Measurements from ENCODE around the gene SLC2A8. TPM values are rescaled to one million over a fixed set of nuclear protein-coding genes. Genes with fewer than 3 reads are reported as not detected.

SLC2A8 gene
- total RNA-seq, 5 donors from 2014 or later (not counting 1 experiment from before 2014, with no cell fraction given), result 1.4 to 6.2 (median 2.6) TPM

GRCh38 chr9:127437497-127438264, 40.7 kb downstream of the SLC2A8 start:
- Histone ChIP-seq H3K4me3 (ENCODE audit: control insufficient read depth in 1 of 2, extremely low read depth in 1 of 2, low read length in 1 of 2) (no peak overlapping the region), H3K27me3 (replicated peaks in 1 of 2; ENCODE audit: control insufficient read depth in 2 of 2, extremely low read depth in 1 of 2, insufficient read depth in 2 of 2, low read length in 1 of 2) (no peaks in the 10 kb centered on the region), H3K36me3 (ENCODE audit: control insufficient read depth in 2 of 2, extremely low read depth in 1 of 2, insufficient read depth in 1 of 2, low read length in 1 of 2) (peaks cover 12 to 86% of the 10 kb centered on the region in 2 donors), H3K27ac (ENCODE audit: low read length) (no peak overlapping the region), H3K4me1 (ENCODE audit: control insufficient read depth in 1 of 2, extremely low read depth in 1 of 2, insufficient read depth in 2 of 2, low read length in 2 of 2) (peaks cover 0 to 28% of the 10 kb centered on the region in 2 experiments), H3K9me3 (no peaks in the 10 kb centered on the region)
- Mint-ChIP-seq H3K4me3 (peak overlapping the region; percentile 23 to 39 (median 28)), H3K4me1 (peaks cover 9 to 16% (median 14%) of the 10 kb centered on the region in 3 donors), H3K9me3 (no peaks in the 10 kb centered on the region), H3K36me3 (peaks cover 63% of the 10 kb centered on the region), H3K27ac (peak overlapping the region; percentile 22 to 77), H3K27me3 (no peaks in the 10 kb centered on the region)
- 69% methylated on average over 5 of the region's 12 CpGs for WGBS (ENCODE audit: insufficient coverage)
- ChIA-PET CTCF (no interaction called here), POLR2A (interaction anchor here in 1 of 2 donors (0.6 to 0.7 kb wide), 2 partner anchors 13 to 363 kb away, joined by 3 to 7 read pairs; no protein-coding TSS in a partner anchor)
- ATAC-seq (replicated peaks in 1 of 4) (peak; percentile 77 to 93 (median 86)), DNase-seq (peak in 21 of 35 experiments; percentile 16 to 61 (median 28))

- no peaks in the 10 kb centered on the region for H3K9me3 Mint-ChIP-seq
These were observed 41.4 kb downstream of the SLC2A8 start for GRCh38 chr9:127438394-127438793.

GRCh38 chr9:127444283-127444920, 47.4 kb downstream of the SLC2A8 start:
- peaks cover 14 to 21% (median 20%) of the 10 kb centered on the region in 3 donors for H3K4me1 Mint-ChIP-seq
- no peaks in the 10 kb centered on the region for H3K27me3 Mint-ChIP-seq
- no peak for DNase-seq
- H3K4me3 Mint-ChIP-seq, result no peak overlapping the region
- Histone ChIP-seq H3K27ac (ENCODE audit: low read length) (no peak overlapping the region), H3K36me3 (ENCODE audit: control insufficient read depth in 2 of 2, extremely low read depth in 1 of 2, insufficient read depth in 1 of 2, low read length in 1 of 2) (peaks cover 11 to 85% of the 10 kb centered on the region in 2 donors), H3K4me3 (ENCODE audit: control insufficient read depth in 1 of 2, extremely low read depth in 1 of 2, low read length in 1 of 2) (no peak overlapping the region), H3K9me3 (no peaks in the 10 kb centered on the region), H3K4me1 (ENCODE audit: control insufficient read depth in 1 of 2, extremely low read depth in 1 of 2, insufficient read depth in 2 of 2, low read length in 2 of 2) (peaks cover 3 to 11% of the 10 kb centered on the region in 2 experiments), H3K27me3 (replicated peaks in 1 of 2; ENCODE audit: control insufficient read depth in 2 of 2, extremely low read depth in 1 of 2, insufficient read depth in 2 of 2, low read length in 1 of 2) (no peaks in the 10 kb centered on the region)
- no peak for ATAC-seq (replicated peaks in 1 of 4)
- POLR2A ChIA-PET, result no interaction called here
- H3K9me3 Mint-ChIP-seq, result no peaks in the 10 kb centered on the region
- H3K36me3 Mint-ChIP-seq, result peaks cover 71% of the 10 kb centered on the region
- H3K27ac Mint-ChIP-seq, result no peak overlapping the region
- CTCF ChIA-PET, result no interaction called here
- WGBS (ENCODE audit: insufficient coverage), result 93% methylated on average over 9 of the region's 17 CpGs

More at GRCh38 chr9:127438394-127438793, 41.4 kb downstream of the SLC2A8 start:
- peaks cover 9 to 16% (median 14%) of the 10 kb centered on the region in 3 donors for H3K4me1 Mint-ChIP-seq
- ChIA-PET POLR2A (interaction anchor here in 1 of 2 donors (0.6 kb wide), 1 partner anchor 14 kb away, joined by 3 read pairs; the partner anchor contains the start of gene ZNF79), CTCF (no interaction called here)
- H3K4me1 ChIP-seq (ENCODE audit: control insufficient read depth in 1 of 2, extremely low read depth in 1 of 2, insufficient read depth in 2 of 2, low read length in 2 of 2), result peaks cover 0 to 28% of the 10 kb centered on the region in 2 experiments
- no peak overlapping the region for H3K4me3 ChIP-seq (ENCODE audit: control insufficient read depth in 1 of 2, extremely low read depth in 1 of 2, low read length in 1 of 2)
- DNase-seq (no peak), ATAC-seq (replicated peaks in 1 of 4) (no peak)
- no peak overlapping the region for H3K27ac ChIP-seq (ENCODE audit: low read length)
- 97% methylated on average over 5 of the region's 9 CpGs for WGBS (ENCODE audit: insufficient coverage)
- H3K27ac Mint-ChIP-seq, result no peak overlapping the region
- H3K4me3 Mint-ChIP-seq, result no peak overlapping the region
- peaks cover 12 to 87% of the 10 kb centered on the region in 2 donors for H3K36me3 ChIP-seq (ENCODE audit: control insufficient read depth in 2 of 2, extremely low read depth in 1 of 2, insufficient read depth in 1 of 2, low read length in 1 of 2)
- no peaks in the 10 kb centered on the region for H3K9me3 ChIP-seq
- no peaks in the 10 kb centered on the region for H3K27me3 ChIP-seq (replicated peaks in 1 of 2; ENCODE audit: control insufficient read depth in 2 of 2, extremely low read depth in 1 of 2, insufficient read depth in 2 of 2, low read length in 1 of 2)
- H3K27me3 Mint-ChIP-seq, result no peaks in the 10 kb centered on the region
- H3K36me3 Mint-ChIP-seq, result peaks cover 60% of the 10 kb centered on the region

GRCh38 chr9:127444921-127445850, 48.2 kb downstream of the SLC2A8 start:
- POLR2A ChIA-PET, result interaction anchor here in 1 of 2 donors (0.5 kb wide), 1 partner anchor 13 kb away, joined by 6 read pairs; no protein-coding TSS in a partner anchor
- H3K27ac Mint-ChIP-seq, result peak overlapping the region in 1 of 2 donors; percentile 5
- no peak overlapping the region for H3K27ac ChIP-seq (ENCODE audit: low read length)

GRCh38 chr9:127445851-127446712, 49.1 kb downstream of the SLC2A8 start:
- H3K9me3 Mint-ChIP-seq, result no peaks in the 10 kb centered on the region
- POLR2A ChIA-PET, result no interaction called here
- Histone ChIP-seq H3K27me3 (replicated peaks in 1 of 2; ENCODE audit: control insufficient read depth in 2 of 2, extremely low read depth in 1 of 2, insufficient read depth in 2 of 2, low read length in 1 of 2) (no peaks in the 10 kb centered on the region), H3K4me3 (ENCODE audit: control insufficient read depth in 1 of 2, extremely low read depth in 1 of 2, low read length in 1 of 2) (no peak overlapping the region), H3K9me3 (no peaks in the 10 kb centered on the region), H3K4me1 (ENCODE audit: control insufficient read depth in 1 of 2, extremely low read depth in 1 of 2, insufficient read depth in 2 of 2, low read length in 2 of 2) (peaks cover 14 to 28% of the 10 kb centered on the region in 2 experiments), H3K36me3 (ENCODE audit: control insufficient read depth in 2 of 2, extremely low read depth in 1 of 2, insufficient read depth in 1 of 2, low read length in 1 of 2) (peaks cover 12 to 79% of the 10 kb centered on the region in 2 donors), H3K27ac (ENCODE audit: low read length) (no peak overlapping the region)
- peaks cover 69% of the 10 kb centered on the region for H3K36me3 Mint-ChIP-seq
- H3K4me1 Mint-ChIP-seq, result peaks cover 28 to 34% (median 28%) of the 10 kb centered on the region in 3 donors
- ATAC-seq (replicated peaks in 1 of 4) (no peak), DNase-seq (no peak)
- no peaks in the 10 kb centered on the region for H3K27me3 Mint-ChIP-seq
- WGBS (ENCODE audit: insufficient coverage), result 73% methylated on average over 2 of the region's 4 CpGs
- CTCF ChIA-PET, result no interaction called here
- peak overlapping the region; percentile 15 to 24 for H3K27ac Mint-ChIP-seq
- no peak overlapping the region for H3K4me3 Mint-ChIP-seq

More at GRCh38 chr9:127444921-127445850, 48.2 kb downstream of the SLC2A8 start:
- CTCF ChIA-PET, result no interaction called here
- no peak overlapping the region for H3K4me3 ChIP-seq (ENCODE audit: control insufficient read depth in 1 of 2, extremely low read depth in 1 of 2, low read length in 1 of 2)
- DNase-seq, result no peak
- Mint-ChIP-seq H3K4me3 (no peak overlapping the region), H3K27me3 (no peaks in the 10 kb centered on the region), H3K9me3 (no peaks in the 10 kb centered on the region), H3K4me1 (peaks cover 22 to 28% (median 25%) of the 10 kb centered on the region in 3 donors), H3K36me3 (peaks cover 74% of the 10 kb centered on the region)
- peaks cover 11 to 19% of the 10 kb centered on the region in 2 experiments for H3K4me1 ChIP-seq (ENCODE audit: control insufficient read depth in 1 of 2, extremely low read depth in 1 of 2, insufficient read depth in 2 of 2, low read length in 2 of 2)
- no peaks in the 10 kb centered on the region for H3K9me3 ChIP-seq
- peaks cover 14 to 86% of the 10 kb centered on the region in 2 donors for H3K36me3 ChIP-seq (ENCODE audit: control insufficient read depth in 2 of 2, extremely low read depth in 1 of 2, insufficient read depth in 1 of 2, low read length in 1 of 2)
- 85% methylated on average over 9 of the region's 15 CpGs for WGBS (ENCODE audit: insufficient coverage)
- no peak for ATAC-seq (replicated peaks in 1 of 4)
- H3K27me3 ChIP-seq (replicated peaks in 1 of 2; ENCODE audit: control insufficient read depth in 2 of 2, extremely low read depth in 1 of 2, insufficient read depth in 2 of 2, low read length in 1 of 2), result no peaks in the 10 kb centered on the region
